HCT116 (cell line): ENCODE results near the gene NUP133. TPM values are rescaled to one million over a fixed set of nuclear protein-coding genes. Genes with fewer than 3 reads are reported as not detected.

Source experiments
- ATAC-seq: fragments of 200-7000 bp; cut with Tn5 transposase; 2 replicates; pipeline ENCODE4 v1.9.1; 2020; ENCODE audit warnings: mild to moderate bottlenecking, moderate library complexity
- BruUV-seq: library from RNA; stranded (reverse); fragments of 400-500 nt; replicated peaks from 2 replicates; lab custom pipeline; 2021; lab: Mats Ljungman, UMichigan
- CTCF ChIA-PET: fragments of 300-600 bp; sonication (Branson Sonifier 250); formaldehyde crosslinking; loops from one replicate; lab custom pipeline; 2021; ENCODE audit warnings: antibody characterized with exemption; lab: Charles Lee
- POLR2A ChIA-PET: fragments of 300-600, 350-600 bp; sonication (Branson Sonifier 250); formaldehyde crosslinking; loops from one replicate; lab custom pipeline; 2021; ENCODE audit warnings: antibody characterized with exemption; lab: Charles Lee
- RAD21 ChIA-PET, 2 experiments: fragments of 300-600 bp; sonication (Branson Sonifier 250); formaldehyde crosslinking; loops; one replicate each; lab custom pipeline; 2023; ENCODE audit warnings: low total read pairs in 2 of 2; ENCODE audit not compliant: uncharacterized antibody in 2 of 2, unreplicated experiment in 2 of 2, low non-redundant PET in 1 of 2; lab: Charles Lee
- DNase-seq: peaks from one replicate; pipeline ENCODE4 v3.0.0-alpha.2; 2010; ENCODE audit warnings: low read depth, low spot score
- H2AFZ ChIP-seq: fragments of 200-600 bp; shearing (Covaris generic), sonication (generic); 2 replicates; pipeline ENCODE4 v1.6.1; 2017; ENCODE audit warnings: low read depth, mixed run types, mixed read lengths, antibody characterized with exemption, low read length; ENCODE audit not compliant: poor library complexity, severe bottlenecking
- H3K27ac ChIP-seq: 2 replicates; pipeline ENCODE4 v1.5.1; 2012; ENCODE audit warnings: low read depth, low read length
- H3K27me3 ChIP-seq: fragments of 200-600 bp; sonication (generic); 2 replicates; pipeline ENCODE4 v1.6.1; 2016; ENCODE audit warnings: mixed run types, low read length, mixed read lengths; ENCODE audit not compliant: insufficient read depth
- H3K36me3 ChIP-seq, 2 experiments: fragments of 200-500 bp in 1 of 2; fragments of 200-600 bp in 1 of 2; sonication (Bioruptor generic) in 1 of 2; sonication (generic) in 1 of 2; 2 replicates each; pipeline versions ENCODE4 v1.5.1 to v1.6.1; 2014 to 2016; ENCODE audit warnings: low read length in 2 of 2, inconsistent platforms in 1 of 2, mixed read lengths in 1 of 2, mixed run types in 1 of 2; ENCODE audit not compliant: insufficient read depth in 2 of 2, control insufficient read depth in 1 of 2
- H3K4me1 ChIP-seq, 2 experiments: fragments of 200-600 bp in 1 of 2; sonication (generic) in 1 of 2; 2 replicates each; pipeline versions ENCODE4 v1.5.1 to v1.6.1; 2012 to 2017; ENCODE audit warnings: low read length in 2 of 2, inconsistent platforms in 1 of 2, mild to moderate bottlenecking in 1 of 2, mixed read lengths in 1 of 2, mixed run types in 1 of 2, moderate library complexity in 1 of 2; ENCODE audit not compliant: insufficient read depth in 2 of 2, control insufficient read depth in 1 of 2
- H3K4me2 ChIP-seq: fragments of 200-600 bp; sonication (generic); 2 replicates; pipeline ENCODE4 v1.6.1; 2017; ENCODE audit warnings: mixed run types, low read length, mixed read lengths
- H3K4me3 ChIP-seq, 2 experiments: fragments of 200-600 bp in 1 of 2; sonication (generic) in 1 of 2; replicated peaks in 1 of 2; 2 replicates each; pipeline ENCODE4 v1.5.1; 2011 to 2016; ENCODE audit warnings: low read length in 2 of 2, control low read depth in 1 of 2, low read depth in 1 of 2, mild to moderate bottlenecking in 1 of 2, mixed read lengths in 1 of 2, mixed run types in 1 of 2
- H3K79me2 ChIP-seq: fragments of 200-600 bp; sonication (generic); 2 replicates; pipeline ENCODE4 v1.6.1; 2017; ENCODE audit warnings: mild to moderate bottlenecking, mixed run types, low read length, moderate library complexity, mixed read lengths; ENCODE audit not compliant: insufficient read depth
- H3K9ac ChIP-seq: fragments of 200-600 bp; sonication (generic); 2 replicates; pipeline ENCODE4 v1.6.1; 2016; ENCODE audit warnings: low read length, mixed read lengths
- H3K9me2 ChIP-seq: fragments of 200-600 bp; sonication (generic), shearing (Covaris generic); 2 replicates; pipeline ENCODE4 v1.6.1; 2017; ENCODE audit warnings: mixed run types, mild to moderate bottlenecking, moderate library complexity; ENCODE audit not compliant: insufficient read depth
- H3K9me3 ChIP-seq, 2 experiments: fragments of 200-500 bp in 1 of 2; fragments of 200-600 bp in 1 of 2; sonication (Bioruptor generic) in 1 of 2; sonication (generic) in 1 of 2; 2 replicates each; pipeline ENCODE4 v1.6.1; 2014 to 2017; ENCODE audit warnings: low read length in 2 of 2, mixed read lengths in 2 of 2, inconsistent platforms in 1 of 2, low read depth in 1 of 2, mild to moderate bottlenecking in 1 of 2, mixed run types in 1 of 2, moderate library complexity in 1 of 2; ENCODE audit not compliant: control insufficient read depth in 1 of 2, insufficient read depth in 1 of 2
- H4K20me1 ChIP-seq: fragments of 200-600 bp; sonication (generic), shearing (Covaris generic); 2 replicates; pipeline ENCODE4 v1.6.1; 2017; ENCODE audit warnings: mixed run types, mild to moderate bottlenecking, moderate library complexity; ENCODE audit not compliant: insufficient read depth
- ATF3 ChIP-seq: IDR thresholded peaks from 2 replicates; pipeline ENCODE4 v1.6.1; 2012
- CBX3 ChIP-seq: IDR thresholded peaks from 2 replicates; pipeline ENCODE4 v1.6.1; 2012; ENCODE audit warnings: low read depth
- CEBPB ChIP-seq: IDR thresholded peaks from 2 replicates; pipeline ENCODE4 v1.6.1; 2012; ENCODE audit warnings: low read depth
- CTCF ChIP-seq, 3 experiments: fragments of 200-600 bp in 1 of 3; sonication (generic) in 1 of 3; IDR thresholded peaks in 2 of 3; conservative IDR thresholded peaks in 1 of 3; 2 replicates each; pipeline ENCODE4 v1.5.1; 2012 to 2017; ENCODE audit warnings: low read depth in 2 of 3, low read length in 2 of 3, antibody characterized with exemption in 1 of 3, borderline replicate concordance in 1 of 3, control low read depth in 1 of 3, mild to moderate bottlenecking in 1 of 3, mixed read lengths in 1 of 3, mixed run types in 1 of 3, moderate library complexity in 1 of 3; ENCODE audit not compliant: insufficient read depth in 1 of 3
- ELF1 ChIP-seq: IDR thresholded peaks from 2 replicates; pipeline ENCODE4 v1.6.1; 2012; ENCODE audit warnings: low read depth, borderline replicate concordance
- JUND ChIP-seq: IDR thresholded peaks from 2 replicates; pipeline ENCODE4 v1.6.1; 2012
- MAX ChIP-seq: IDR thresholded peaks from 2 replicates; pipeline ENCODE4 v1.6.1; 2012
- SP1 ChIP-seq: IDR thresholded peaks from 2 replicates; pipeline ENCODE4 v1.6.1; 2012; ENCODE audit warnings: low read depth
- SRF ChIP-seq: IDR thresholded peaks from 2 replicates; pipeline ENCODE4 v1.6.1; 2012; ENCODE audit warnings: low read depth
- YY1 ChIP-seq: IDR thresholded peaks from 2 replicates; pipeline ENCODE4 v1.6.1; 2011; ENCODE audit warnings: low read length, low read depth, moderate library complexity, mild to moderate bottlenecking; ENCODE audit not compliant: insufficient replicate concordance; ENCODE audit errors: extremely low read depth
- ZBTB33 ChIP-seq: IDR thresholded peaks from 2 replicates; pipeline ENCODE4 v1.6.1; 2011; ENCODE audit warnings: mild to moderate bottlenecking, low read length, moderate library complexity; ENCODE audit not compliant: insufficient replicate concordance; ENCODE audit errors: extremely low read depth
- ZFX ChIP-seq: fragments of 450-650 bp; IDR thresholded peaks from 2 replicates; pipeline ENCODE4 v1.6.1; 2017
- ZNF274 ChIP-seq: fragments of 200-500 bp; sonication (Bioruptor generic); IDR thresholded peaks from 2 replicates; pipeline ENCODE4 v1.6.1; 2014; ENCODE audit warnings: mild to moderate bottlenecking, low read depth, low read length, inconsistent platforms
- intact Hi-C: fragments of 100-400 bp; cut with micrococcal nuclease; formaldehyde crosslinking; loops from 2 replicates; pipeline ENCODE4 v1.10.0; 2022
- total RNA-seq: library from RNA; stranded (reverse); gene quantifications from one replicate; pipeline ENCODE4 v1.2.1, GENCODE V29; 2021; ENCODE audit not compliant: unreplicated experiment

The NUP133 gene
- total RNA-seq, 1 experiment from 2014 or later: 52.5 TPM

GRCh38 chr1:229553621-229554130 lies 45.5 kb upstream of the NUP133 start (continued):
- TF ChIP-seq ZBTB33: no peak
- no peak for TF ChIP-seq ZNF274
- TF ChIP-seq MAX: no peak
- no peak for TF ChIP-seq CBX3
- TF ChIP-seq CEBPB: no peak
- no peak for TF ChIP-seq ZFX
- TF ChIP-seq ATF3: no peak
- TF ChIP-seq, all 23 proteins: peak for 0

- TF ChIP-seq SRF (no peak), JUND (no peak), CTCF (IDR thresholded peaks at IDR 0.05 in 2 of 3, conservative IDR thresholded peaks at IDR 0.05 in 1 of 3; ENCODE audit: borderline replicate concordance in 1 of 3, insufficient read depth in 1 of 3, low read depth in 2 of 3, low read length in 2 of 3) (no peak), YY1 (no peak), ELF1 (no peak), SP1 (no peak)
- intact Hi-C loops: no loop called here
- no peaks in the 10 kb centered on the region for H3K27me3 ChIP-seq
- H3K9me3 ChIP-seq: no peaks in the 10 kb centered on the region
- H3K4me1 ChIP-seq: peaks cover 4 to 15% of the 10 kb centered on the region in 2 experiments; a peak in 3 of 4 replicates
- no peaks in the 10 kb centered on the region for H4K20me1 ChIP-seq
- H3K36me3 ChIP-seq: peaks cover under 1% of the 10 kb centered on the region in 2 experiments; a peak in 1 of 4 replicates
- no peak overlapping the region for H3K27ac ChIP-seq
- H3K9me2 ChIP-seq: no peaks in the 10 kb centered on the region
- ChIA-PET POLR2A (no interaction called here), RAD21 (no interaction called here), CTCF (no interaction called here)
- no peak overlapping the region for H3K9ac ChIP-seq
- H3K79me2 ChIP-seq: peaks cover 43% of the 10 kb centered on the region
- H3K4me2 ChIP-seq: no peak overlapping the region
- BruUV-seq: no TSS peak
- DNase-seq (no peak), ATAC-seq (no peak)
- no peak overlapping the region for H2AFZ ChIP-seq
- H3K4me3 ChIP-seq: no peak overlapping the region
These were observed 44.6 kb upstream of the NUP133 start for GRCh38 chr1:229552732-229553131.
